Peyer's patch (tissue), 4 donors: ENCODE measurements around the gene SUSD4. TPM values are rescaled to one million over a fixed set of nuclear protein-coding genes. Genes with fewer than 3 reads are reported as not detected.

Experiments
- DNase-seq, 3 donors: peaks; one replicate each; pipeline ENCODE4 v3.0.0-alpha.2; 2017 to 2019
- H3K27ac ChIP-seq, 4 donors: fragments of 200-600 bp; sonication (generic); one replicate each; pipeline ENCODE4 v1.5.1; 2016 to 2019
- H3K27me3 ChIP-seq, 2 donors: fragments of 200-600 bp; sonication (generic); one replicate each; pipeline ENCODE4 v1.5.1; 2019
- H3K36me3 ChIP-seq, 3 donors: fragments of 200-600 bp; sonication (generic); one replicate each; pipeline ENCODE4 v1.5.1; 2016 to 2019
- H3K4me1 ChIP-seq, 4 donors: fragments of 200-600 bp; sonication (generic); one replicate each; pipeline ENCODE4 v1.5.1; 2016 to 2019
- H3K4me3 ChIP-seq, 4 donors: fragments of 200-600 bp; sonication (generic); 1 replicate in 3 of 4; 2 replicates in 1 of 4; pipeline ENCODE4 v1.5.1; 2016 to 2019; ENCODE audit warnings: mild to moderate bottlenecking in 1 of 4
- H3K9me3 ChIP-seq, 4 donors: fragments of 200-600 bp; sonication (generic); one replicate each; pipeline ENCODE4 v1.5.1; 2016 to 2019; ENCODE audit warnings: mild to moderate bottlenecking in 1 of 4
- POLR2A ChIP-seq, 2 donors: fragments of 450-650 bp; IDR thresholded peaks; one replicate each; pipeline ENCODE4 v1.5.1; 2017; ENCODE audit warnings: antibody characterized with exemption in 2 of 2, mild to moderate bottlenecking in 2 of 2, moderate library complexity in 2 of 2
- total RNA-seq, 4 donors: library from RNA; depleted of rRNA; stranded (reverse); fragments of >200 nt; gene quantifications; one replicate each; pipeline ENCODE4 v1.1.0, GENCODE V29; 2016
- TF ChIP-seq, protein P1 (sequence below), 6 experiments: fragments of 450-650 bp in 4 of 6; fragments of 200-600 bp in 2 of 6; sonication (generic) in 1 of 6; IDR thresholded peaks; one replicate each; pipeline ENCODE4 v1.5.1; 2017 to 2019; ENCODE audit warnings: antibody characterized with exemption in 6 of 6, mild to moderate bottlenecking in 3 of 6, moderate library complexity in 1 of 6

The SUSD4 gene
- total RNA-seq, 4 donors from 2014 or later: 0.54 TPM; not detected in 3

DNA sequence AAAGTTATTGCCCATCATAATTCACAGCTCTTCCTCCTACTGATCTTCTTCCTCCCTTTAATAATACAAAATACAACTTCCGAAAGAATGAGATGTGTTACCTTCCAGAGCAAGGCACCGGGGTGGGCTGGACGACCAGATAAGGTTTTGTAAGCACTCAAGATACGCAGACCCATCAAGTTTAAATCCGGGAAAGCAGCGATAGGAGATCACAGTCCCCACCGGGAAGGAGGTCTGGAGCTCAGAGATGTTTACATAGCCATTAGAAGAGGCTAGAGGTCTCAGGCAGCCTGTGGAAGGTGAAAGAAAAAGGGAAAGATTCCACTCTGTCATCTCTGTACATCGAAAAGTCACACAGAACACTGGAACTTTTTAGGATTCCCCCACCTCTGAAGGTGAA, 99.4 kb downstream of the SUSD4 start:
- no peaks in the 10 kb centered on the region for H3K4me1 ChIP-seq
- H3K9me3 ChIP-seq: no peaks in the 10 kb centered on the region
- no peaks in the 10 kb centered on the region for H3K27me3 ChIP-seq
- no peaks in the 10 kb centered on the region for H3K36me3 ChIP-seq
- DNase-seq: no peak
- no peak for TF ChIP-seq POLR2A (IDR thresholded peaks at IDR 0.05)
- TF ChIP-seq, protein P1, sequence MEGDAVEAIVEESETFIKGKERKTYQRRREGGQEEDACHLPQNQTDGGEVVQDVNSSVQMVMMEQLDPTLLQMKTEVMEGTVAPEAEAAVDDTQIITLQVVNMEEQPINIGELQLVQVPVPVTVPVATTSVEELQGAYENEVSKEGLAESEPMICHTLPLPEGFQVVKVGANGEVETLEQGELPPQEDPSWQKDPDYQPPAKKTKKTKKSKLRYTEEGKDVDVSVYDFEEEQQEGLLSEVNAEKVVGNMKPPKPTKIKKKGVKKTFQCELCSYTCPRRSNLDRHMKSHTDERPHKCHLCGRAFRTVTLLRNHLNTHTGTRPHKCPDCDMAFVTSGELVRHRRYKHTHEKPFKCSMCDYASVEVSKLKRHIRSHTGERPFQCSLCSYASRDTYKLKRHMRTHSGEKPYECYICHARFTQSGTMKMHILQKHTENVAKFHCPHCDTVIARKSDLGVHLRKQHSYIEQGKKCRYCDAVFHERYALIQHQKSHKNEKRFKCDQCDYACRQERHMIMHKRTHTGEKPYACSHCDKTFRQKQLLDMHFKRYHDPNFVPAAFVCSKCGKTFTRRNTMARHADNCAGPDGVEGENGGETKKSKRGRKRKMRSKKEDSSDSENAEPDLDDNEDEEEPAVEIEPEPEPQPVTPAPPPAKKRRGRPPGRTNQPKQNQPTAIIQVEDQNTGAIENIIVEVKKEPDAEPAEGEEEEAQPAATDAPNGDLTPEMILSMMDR (IDR thresholded peaks at IDR 0.05): no peak
- H3K27ac ChIP-seq: no peak overlapping the region
- H3K4me3 ChIP-seq: no peak overlapping the region

DNA sequence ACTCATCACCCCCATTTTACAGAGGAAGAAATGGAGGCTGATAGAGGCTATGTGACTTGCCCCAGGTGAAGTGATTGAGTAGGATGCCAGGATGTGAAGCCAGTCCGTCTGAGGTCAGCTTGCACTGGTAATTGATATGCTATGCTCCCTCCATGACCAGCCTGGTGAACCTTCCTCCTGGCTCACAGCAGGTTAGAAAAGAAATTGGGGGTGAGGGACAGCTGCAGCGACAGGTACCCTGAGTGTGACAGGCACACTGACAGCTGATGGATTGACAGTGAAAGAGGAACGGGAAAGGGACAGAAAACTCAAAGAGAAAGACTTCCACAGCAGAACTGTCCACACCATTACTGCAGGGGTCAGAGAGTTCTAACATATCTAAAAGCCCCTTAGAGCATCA, 102.1 kb downstream of the SUSD4 start:
- Histone ChIP-seq H3K27me3 (no peaks in the 10 kb centered on the region), H3K9me3 (no peaks in the 10 kb centered on the region), H3K4me3 (no peak overlapping the region), H3K36me3 (no peaks in the 10 kb centered on the region), H3K27ac (no peak overlapping the region), H3K4me1 (no peaks in the 10 kb centered on the region)
- no peak for DNase-seq
- TF ChIP-seq, protein P1 (IDR thresholded peaks at IDR 0.05): no peak
- no peak for TF ChIP-seq POLR2A (IDR thresholded peaks at IDR 0.05)

DNA sequence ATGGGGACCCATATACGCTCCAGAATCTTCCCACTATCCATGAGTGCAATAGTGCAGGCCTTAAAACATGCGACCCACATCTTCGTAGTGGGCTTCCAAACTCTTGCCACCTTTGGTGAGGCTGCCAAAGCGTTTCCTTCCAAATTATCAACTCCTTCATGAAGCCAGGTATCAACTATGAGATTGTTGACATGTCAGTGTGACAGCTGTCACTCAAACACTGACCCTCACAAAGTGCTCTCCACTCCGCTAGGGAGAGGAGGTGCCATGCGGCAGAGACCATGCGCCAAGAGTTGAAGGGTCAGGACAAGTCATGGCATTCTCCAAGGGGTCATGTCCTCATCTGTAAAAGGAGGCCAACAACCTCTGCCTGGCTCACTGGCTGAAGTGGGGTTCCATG, 103.3 kb downstream of the SUSD4 start:
- H3K36me3 ChIP-seq: no peaks in the 10 kb centered on the region
- TF ChIP-seq, protein P1 (IDR thresholded peaks at IDR 0.05): no peak
- no peak for TF ChIP-seq POLR2A (IDR thresholded peaks at IDR 0.05)
- no peaks in the 10 kb centered on the region for H3K9me3 ChIP-seq
- H3K4me1 ChIP-seq: no peaks in the 10 kb centered on the region
- H3K4me3 ChIP-seq: no peak overlapping the region
- no peaks in the 10 kb centered on the region for H3K27me3 ChIP-seq
- no peak overlapping the region for H3K27ac ChIP-seq
- DNase-seq: no peak

DNA sequence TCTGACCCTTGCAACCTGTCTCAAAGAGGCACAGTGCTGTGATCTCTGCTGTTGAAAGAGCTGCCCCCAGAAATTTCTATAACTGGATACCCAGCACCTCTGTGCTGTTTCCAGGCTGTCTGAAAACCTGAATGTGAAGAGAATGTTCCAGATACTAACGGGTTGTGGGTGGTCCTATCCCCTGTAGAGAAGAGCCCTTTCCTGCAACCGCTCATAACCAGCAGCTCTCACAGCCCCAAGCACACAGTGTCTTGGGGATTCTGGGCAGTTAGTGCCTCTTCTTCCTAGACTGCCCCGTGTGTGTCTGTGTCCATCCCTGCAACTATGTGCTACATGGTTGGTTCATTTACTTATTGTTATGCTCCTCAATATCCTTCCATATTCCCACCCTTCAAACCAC, 104.5 kb downstream of the SUSD4 start:
- H3K36me3 ChIP-seq: no peaks in the 10 kb centered on the region
- H3K27me3 ChIP-seq: no peaks in the 10 kb centered on the region
- H3K27ac ChIP-seq: no peak overlapping the region
- no peak for TF ChIP-seq POLR2A (IDR thresholded peaks at IDR 0.05)
- TF ChIP-seq, protein P1 (IDR thresholded peaks at IDR 0.05): no peak
- no peaks in the 10 kb centered on the region for H3K9me3 ChIP-seq
- no peaks in the 10 kb centered on the region for H3K4me1 ChIP-seq
- DNase-seq: no peak
- H3K4me3 ChIP-seq: no peak overlapping the region

DNA sequence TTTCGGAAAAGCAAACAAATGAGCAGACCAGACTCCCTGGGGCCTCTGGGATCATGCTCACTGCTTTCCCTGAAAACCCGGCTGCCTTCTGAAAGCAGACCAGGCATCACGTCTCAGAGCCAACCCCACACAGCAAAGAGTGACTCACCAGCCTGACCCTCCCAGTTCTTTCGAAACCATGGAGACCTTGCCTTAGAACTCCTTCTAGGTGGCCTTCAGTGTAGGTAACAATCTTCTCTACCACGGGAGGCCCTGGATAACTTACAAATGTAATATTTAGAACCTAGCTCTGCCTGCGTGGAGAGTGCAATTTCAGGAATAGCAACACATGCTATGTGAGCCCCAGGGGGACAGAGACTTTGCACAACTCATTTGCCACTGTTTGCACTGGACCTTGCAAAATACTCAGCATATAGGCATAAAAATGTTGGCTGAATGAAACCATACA, 105.2 kb downstream of the SUSD4 start:
- no peaks in the 10 kb centered on the region for H3K36me3 ChIP-seq
- no peak overlapping the region for H3K4me3 ChIP-seq
- no peaks in the 10 kb centered on the region for H3K9me3 ChIP-seq
- DNase-seq: no peak
- no peaks in the 10 kb centered on the region for H3K4me1 ChIP-seq
- no peak overlapping the region for H3K27ac ChIP-seq
- H3K27me3 ChIP-seq: no peaks in the 10 kb centered on the region
- no peak for TF ChIP-seq POLR2A (IDR thresholded peaks at IDR 0.05)
- TF ChIP-seq, protein P1 (IDR thresholded peaks at IDR 0.05): no peak
